ENCODE data around the gene DDX52. TPM values are rescaled to one million over a fixed set of nuclear protein-coding genes. Genes with fewer than 3 reads are reported as not detected.

Gene DDX52
- total RNA-seq, 1 experiment from 2014 or later = 31.9 TPM

GRCh38 chr17:37671028-37671823 is 28.0 kb upstream of the DDX52 start (continued):
- no peak for TF ChIP-seq ZNF532 (CRISPR knock-in tag; IDR thresholded peaks at IDR 0.05; ENCODE audit: borderline replicate concordance)
- TF ChIP-seq FOXK1 (CRISPR knock-in tag; IDR thresholded peaks at IDR 0.05) = no peak
- TF ChIP-seq ZNF263 (CRISPR knock-in tag; IDR thresholded peaks at IDR 0.05; ENCODE audit: low read depth) = no peak
- TF ChIP-seq STAT6 (CRISPR knock-in tag; conservative IDR thresholded peaks at IDR 0.05; ENCODE audit: low read depth) = no peak
- no peak for TF ChIP-seq ZBTB43 (CRISPR knock-in tag; IDR thresholded peaks at IDR 0.05)

- H3K4me1 Mint-ChIP-seq = peaks cover 11% of the 10 kb centered on the region
- DNase-seq (ENCODE audit: low spot score) = no peak
- H3K27ac Mint-ChIP-seq = no peak overlapping the region
- POLR2A ChIA-PET = no interaction called here
- 0 out of 2 replicates have a peak, but pooled peaks cover 5% of the 10 kb centered on the region for H3K27me3 Mint-ChIP-seq (ENCODE audit: low read depth)
- H3K4me3 Mint-ChIP-seq = no peak overlapping the region
- H3K9me3 Mint-ChIP-seq = no peaks in the 10 kb centered on the region
- no peaks in the 10 kb centered on the region for H3K36me3 Mint-ChIP-seq
- CTCF ChIA-PET = no interaction called here
- ATAC-seq = no peak
- no peak for TF ChIP-seq ZSCAN18 (CRISPR knock-in tag; IDR thresholded peaks at IDR 0.05)
- TF ChIP-seq ZNF532 (CRISPR knock-in tag; IDR thresholded peaks at IDR 0.05; ENCODE audit: borderline replicate concordance) = no peak
- TF ChIP-seq USF1 (CRISPR knock-in tag; IDR thresholded peaks at IDR 0.05) = no peak
- no peak for TF ChIP-seq EMX1 (CRISPR knock-in tag; IDR thresholded peaks at IDR 0.05)
- TF ChIP-seq SP1 (CRISPR knock-in tag; conservative IDR thresholded peaks at IDR 0.05) = no peak
- no peak for TF ChIP-seq NR1H2 (CRISPR knock-in tag; IDR thresholded peaks at IDR 0.05)
- no peak for TF ChIP-seq ZNF396 (CRISPR knock-in tag; IDR thresholded peaks at IDR 0.05; ENCODE audit: borderline replicate concordance)
- TF ChIP-seq OVOL2 (CRISPR knock-in tag; IDR thresholded peaks at IDR 0.05; ENCODE audit: borderline replicate concordance) = no peak
- TF ChIP-seq ZNF263 (CRISPR knock-in tag; IDR thresholded peaks at IDR 0.05; ENCODE audit: low read depth) = no peak
- no peak for TF ChIP-seq ZNF281 (CRISPR knock-in tag; IDR thresholded peaks at IDR 0.05)
- TF ChIP-seq SOX15 (CRISPR knock-in tag; IDR thresholded peaks at IDR 0.05) = no peak
These were observed 23.8 kb upstream of the DDX52 start for GRCh38 chr17:37667039-37667438.

All from WTC11 (cell line).